ENCODE data around the gene NEURL4.

DNA sequence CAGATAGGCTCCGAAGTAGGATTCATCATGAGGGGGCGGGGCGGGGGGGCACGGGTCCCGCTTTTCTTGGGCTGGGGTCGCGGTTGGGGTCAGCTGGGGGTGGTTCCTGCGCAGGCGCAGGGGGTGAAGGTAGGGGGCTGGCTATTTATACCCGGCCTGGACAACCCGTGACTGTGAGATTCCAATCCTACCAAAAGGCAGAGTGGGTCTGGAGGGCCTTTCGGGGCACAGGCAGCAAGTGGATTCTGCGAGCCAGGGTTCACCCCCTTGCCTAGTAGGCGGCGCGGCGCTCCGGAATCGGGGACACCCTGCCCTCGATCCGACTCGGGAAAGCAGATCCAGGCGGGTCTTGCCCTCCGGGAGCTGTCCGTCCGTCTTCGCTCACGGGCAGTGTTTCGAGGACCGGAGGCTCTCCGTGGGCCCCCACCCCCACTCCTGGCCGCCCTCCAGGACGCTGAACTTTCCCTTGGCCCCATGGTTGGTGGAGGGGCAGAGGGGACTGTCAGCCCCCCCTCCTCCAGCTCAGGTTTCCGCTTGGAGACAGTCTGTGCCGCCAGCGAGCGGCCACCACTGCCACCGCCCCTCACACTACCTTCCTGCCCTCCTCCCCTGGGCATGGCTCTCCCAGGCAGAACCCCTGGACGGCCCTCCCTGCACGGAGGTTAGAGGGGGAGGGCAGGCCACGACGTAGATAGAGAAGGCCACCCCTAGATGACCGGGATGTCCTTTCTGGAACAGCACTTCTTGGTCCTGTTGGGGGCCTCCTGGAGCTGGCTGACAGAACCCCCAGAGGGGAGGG lies 47.0 kb downstream of the NEURL4 start:
- TF ChIP-seq, protein P1, sequence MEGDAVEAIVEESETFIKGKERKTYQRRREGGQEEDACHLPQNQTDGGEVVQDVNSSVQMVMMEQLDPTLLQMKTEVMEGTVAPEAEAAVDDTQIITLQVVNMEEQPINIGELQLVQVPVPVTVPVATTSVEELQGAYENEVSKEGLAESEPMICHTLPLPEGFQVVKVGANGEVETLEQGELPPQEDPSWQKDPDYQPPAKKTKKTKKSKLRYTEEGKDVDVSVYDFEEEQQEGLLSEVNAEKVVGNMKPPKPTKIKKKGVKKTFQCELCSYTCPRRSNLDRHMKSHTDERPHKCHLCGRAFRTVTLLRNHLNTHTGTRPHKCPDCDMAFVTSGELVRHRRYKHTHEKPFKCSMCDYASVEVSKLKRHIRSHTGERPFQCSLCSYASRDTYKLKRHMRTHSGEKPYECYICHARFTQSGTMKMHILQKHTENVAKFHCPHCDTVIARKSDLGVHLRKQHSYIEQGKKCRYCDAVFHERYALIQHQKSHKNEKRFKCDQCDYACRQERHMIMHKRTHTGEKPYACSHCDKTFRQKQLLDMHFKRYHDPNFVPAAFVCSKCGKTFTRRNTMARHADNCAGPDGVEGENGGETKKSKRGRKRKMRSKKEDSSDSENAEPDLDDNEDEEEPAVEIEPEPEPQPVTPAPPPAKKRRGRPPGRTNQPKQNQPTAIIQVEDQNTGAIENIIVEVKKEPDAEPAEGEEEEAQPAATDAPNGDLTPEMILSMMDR (conservative IDR thresholded peaks at IDR 0.05; ENCODE audit: low read depth, low read length), result no peak
- no peak for TF ChIP-seq EZH2phosphoT487 (IDR thresholded peaks at IDR 0.05; ENCODE audit: borderline replicate concordance, low read length)
